Stimulated activated CD8-positive, alpha-beta memory T cell treated with anti-CD3 and anti-CD28 coated beads, Interleukin-12 subunit alpha, Interleukin-12 subunit beta, amount 100 ng/mL, for 24 hours (primary cell): Measurements from ENCODE around the gene SAMD3.
"Not testable (repeated sequence)": the region's sequence is repeated elsewhere in the genome, so short reads cannot be mapped to it uniquely, and the experiment has no call there.

Source experiments
- DNase-seq: peaks from one replicate; pipeline ENCODE4 v3.0.0-alpha.2; 2020; ENCODE audit errors: extremely low read depth

Gene SAMD3

DNA sequence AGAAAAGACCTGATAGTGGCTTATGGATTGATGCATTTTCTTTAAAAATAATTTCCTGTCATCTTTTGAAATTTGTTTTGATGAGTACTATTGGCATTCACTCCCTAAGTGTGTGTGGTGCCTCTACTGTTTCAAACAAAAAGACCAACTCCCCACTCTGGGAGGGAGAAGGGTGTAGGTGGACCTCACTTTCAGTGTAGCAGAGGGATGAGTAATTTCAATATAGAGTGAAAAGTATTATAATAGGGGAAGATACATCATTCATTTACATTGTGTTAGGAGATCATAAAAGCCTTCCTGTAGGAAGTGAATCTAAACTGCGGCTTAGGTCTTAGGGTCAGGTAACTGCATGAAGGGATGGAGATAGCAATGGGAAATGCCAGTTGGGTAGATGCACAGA is 46.4 kb downstream of the SAMD3 start:
- DNase-seq, result no peak

DNA sequence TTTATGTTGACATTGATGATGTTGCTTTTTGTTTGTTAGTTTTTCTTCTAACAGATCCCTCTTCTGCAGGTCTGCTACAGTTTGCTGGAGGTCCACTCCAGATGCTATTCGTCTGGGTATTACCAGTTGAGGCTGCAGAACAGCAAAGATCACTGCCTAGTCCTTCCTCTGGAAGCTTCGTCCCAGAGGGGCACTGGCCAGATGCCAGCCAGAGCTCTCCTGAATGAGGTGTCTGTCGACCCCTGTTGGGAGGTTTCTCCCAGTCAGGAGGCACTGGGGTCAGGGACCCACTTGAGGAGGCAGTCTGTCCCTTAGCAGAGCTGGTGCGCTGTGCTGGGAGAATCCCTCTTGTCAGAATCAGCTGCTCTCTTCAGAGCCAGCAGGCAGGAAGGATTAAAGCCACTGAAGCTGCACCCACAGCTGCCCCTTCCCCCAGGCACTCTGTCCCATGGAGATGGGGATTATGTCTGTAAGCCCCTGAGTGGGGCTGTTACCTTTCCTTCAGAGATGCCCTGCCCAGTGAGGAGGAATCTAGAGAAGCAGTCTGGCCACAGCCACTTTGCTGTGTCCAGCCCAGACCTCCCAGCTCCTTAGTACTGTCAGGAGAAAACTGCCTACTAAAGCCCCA is 49.3 kb downstream of the SAMD3 start:
- not testable (repeated sequence) for DNase-seq

DNA sequence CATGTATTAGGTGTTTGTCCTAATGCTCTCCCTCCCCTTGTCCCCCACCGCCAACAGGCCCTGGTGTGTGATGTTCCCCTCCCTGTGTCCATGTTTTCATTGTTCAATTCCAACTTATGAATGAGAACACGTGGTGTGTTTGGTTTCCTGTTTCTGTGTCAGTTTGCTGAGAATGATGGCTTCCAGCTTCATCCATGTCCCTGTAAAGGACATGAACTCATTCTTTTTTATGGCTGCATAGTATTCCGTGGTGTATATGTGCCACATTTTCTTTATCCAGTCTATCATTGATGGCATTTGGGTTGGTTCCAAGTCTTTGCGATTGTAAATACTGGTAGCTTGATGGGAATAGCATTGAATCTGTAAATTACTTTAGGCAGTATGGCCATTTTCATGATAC is 52.6 kb downstream of the SAMD3 start:
- not testable (repeated sequence) for DNase-seq

DNA sequence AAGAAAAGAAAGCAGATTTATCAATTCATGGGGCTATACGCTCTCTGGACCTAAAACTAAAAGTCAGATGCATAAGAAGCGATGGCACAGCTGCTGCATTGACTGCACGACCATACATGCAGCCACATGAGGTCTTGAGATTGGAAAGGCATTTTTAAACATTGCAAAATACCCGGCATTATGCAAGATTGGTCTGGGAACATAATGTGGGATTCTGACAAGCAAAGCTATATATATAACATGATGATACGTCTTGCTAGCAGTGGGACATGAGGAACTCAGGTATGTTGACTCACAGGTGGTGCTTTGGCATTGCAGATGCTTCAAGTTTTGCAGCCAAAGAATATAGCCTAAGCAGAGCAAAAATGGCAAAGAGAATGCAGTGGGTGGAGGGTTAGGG is 55.1 kb downstream of the SAMD3 start:
- no peak for DNase-seq

DNA sequence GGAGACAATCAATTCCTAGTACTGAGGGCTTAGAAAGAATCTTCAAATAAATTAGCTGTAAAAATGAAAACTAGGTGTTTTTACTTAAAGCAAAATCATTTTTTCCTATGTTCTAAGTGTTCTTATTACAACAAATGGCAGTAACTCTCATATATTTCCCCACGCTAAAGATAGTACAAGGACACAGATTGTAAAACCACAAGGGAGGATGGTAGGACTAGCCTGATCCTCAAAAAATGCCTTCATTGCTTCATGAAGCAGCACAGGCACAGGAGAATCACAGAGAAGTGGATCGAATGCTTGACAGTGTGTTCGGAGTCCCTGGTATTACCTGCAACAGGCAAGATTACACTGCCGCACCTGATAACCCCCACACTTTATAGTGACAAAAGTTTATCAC is 58.5 kb downstream of the SAMD3 start:
- DNase-seq, result no peak

DNA sequence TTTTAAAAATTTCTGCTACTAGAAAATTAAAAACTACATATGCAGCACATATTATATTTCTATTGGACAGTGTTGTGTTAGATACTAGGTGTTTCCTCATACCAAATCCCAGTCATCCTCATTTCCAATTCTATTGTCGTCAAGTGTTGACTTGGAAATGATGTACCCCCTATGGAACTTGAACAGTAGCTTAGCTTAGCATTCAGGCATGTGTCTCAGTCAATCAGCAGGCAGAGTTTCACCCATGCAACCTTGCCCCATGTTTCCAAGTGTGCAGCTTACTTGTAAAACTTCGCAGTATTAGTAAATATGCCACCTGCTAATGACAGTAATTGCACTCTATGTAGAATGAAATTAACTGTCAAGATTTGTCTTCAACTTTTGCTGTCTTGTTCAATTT is 59.5 kb downstream of the SAMD3 start:
- no peak for DNase-seq

DNA sequence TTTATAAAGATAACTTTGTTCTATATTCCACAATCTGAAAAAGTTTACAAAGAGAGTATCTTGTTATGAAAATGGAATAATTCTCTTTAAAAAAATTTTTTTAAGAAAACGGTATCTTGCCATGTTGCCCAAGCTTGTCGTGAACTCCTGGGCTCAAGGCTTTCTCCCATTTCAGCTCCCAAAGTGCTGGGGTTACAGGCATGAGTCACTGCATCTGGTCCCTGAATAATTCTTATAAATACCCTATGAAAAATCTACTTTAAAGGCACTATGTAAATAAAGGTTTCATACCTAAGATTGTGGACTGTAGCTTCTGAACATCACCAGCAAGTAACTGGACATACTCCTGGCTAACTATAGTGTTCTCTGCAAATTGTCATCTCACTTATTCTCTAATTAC is 60.3 kb downstream of the SAMD3 start:
- no peak for DNase-seq

DNA sequence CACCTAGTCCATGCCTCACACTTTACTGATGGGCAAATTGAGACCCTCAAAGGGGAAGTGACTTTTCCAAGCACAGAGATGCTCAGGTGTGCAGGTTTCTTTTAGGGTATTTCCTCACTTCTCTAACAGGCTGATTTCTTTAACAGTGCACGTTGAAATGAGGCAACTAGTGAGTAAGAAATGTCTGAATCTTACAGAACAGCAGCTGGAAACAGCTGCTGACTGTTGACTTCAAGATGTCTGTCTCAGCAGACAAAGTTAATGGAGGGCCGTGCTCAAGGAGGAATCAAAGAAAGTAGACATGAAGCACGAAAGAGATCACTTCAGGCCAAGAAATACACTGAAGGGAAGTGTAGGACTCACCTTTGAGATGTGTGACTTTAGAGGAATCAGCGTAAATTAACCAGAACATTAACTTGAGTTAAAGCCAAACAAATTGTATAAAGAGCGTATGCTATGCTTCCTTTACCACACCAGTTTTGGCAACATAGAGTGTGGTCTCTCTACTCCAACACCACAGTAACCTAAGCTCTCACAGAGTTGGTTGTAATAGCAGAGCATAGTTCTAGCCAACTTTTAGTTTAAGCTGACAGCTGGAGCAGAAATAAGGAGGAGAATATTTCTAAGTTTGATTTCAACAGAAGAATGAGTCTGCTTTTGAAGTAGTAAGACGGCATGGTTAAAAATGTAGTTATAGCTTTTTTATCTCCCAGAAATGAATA is 60.9 kb downstream of the SAMD3 start:
- no peak for DNase-seq

DNA sequence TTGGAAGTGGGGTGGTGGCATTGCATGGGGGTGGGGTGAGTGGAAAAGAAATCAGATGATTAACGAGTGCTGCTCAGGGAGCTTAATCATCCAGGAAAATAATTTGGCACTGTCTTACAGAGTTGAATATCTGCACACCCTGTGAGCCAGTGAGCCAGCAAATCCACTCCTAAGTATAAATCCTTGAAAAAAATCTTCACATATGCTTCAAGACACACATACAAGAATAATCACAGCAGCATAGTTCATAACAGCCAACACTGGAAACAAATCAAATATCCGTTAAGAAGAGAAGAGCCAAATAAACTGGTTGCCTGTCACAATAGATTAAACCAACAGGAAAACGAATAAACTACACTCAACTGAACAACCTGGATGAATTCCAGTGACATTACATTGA is 62.8 kb downstream of the SAMD3 start:
- no peak for DNase-seq

DNA sequence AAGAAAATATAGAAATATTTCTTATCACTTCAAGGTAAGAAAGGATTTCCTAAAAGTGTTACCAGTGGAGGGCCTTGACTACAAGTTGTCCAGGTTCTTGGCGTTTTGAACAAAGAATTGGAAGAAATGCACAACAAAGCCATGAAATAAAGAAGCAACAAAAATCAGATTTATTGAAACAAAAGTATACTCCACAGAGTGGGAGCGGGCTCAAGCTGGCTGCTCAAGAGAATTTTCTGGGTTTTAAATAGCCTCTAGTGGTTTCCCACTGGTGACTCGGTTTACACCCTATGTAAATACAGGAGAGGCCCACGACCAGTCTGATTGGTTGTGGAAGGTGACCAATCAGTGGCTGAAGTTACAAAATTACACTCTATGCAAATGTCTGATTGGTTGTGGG is 64.2 kb downstream of the SAMD3 start:
- DNase-seq, result no peak

DNA sequence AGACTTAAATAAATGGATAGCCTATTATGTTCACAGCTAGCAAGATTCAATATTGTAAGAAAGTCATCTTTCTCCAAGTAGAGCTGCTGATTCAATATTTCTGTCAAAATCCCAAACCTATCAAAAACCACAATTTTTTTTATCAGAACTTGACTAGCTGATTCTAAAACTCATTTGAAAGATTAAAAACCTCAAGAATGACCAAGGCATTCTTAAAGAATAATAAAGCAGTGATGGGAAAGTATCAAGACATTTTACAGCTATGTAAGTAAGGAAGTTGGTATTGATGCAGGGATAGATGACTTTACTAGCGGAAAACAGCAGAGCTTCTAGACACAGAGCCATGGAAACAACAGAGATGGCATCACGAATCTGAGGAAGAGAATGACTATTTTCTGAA is 64.7 kb downstream of the SAMD3 start:
- no peak for DNase-seq

DNA sequence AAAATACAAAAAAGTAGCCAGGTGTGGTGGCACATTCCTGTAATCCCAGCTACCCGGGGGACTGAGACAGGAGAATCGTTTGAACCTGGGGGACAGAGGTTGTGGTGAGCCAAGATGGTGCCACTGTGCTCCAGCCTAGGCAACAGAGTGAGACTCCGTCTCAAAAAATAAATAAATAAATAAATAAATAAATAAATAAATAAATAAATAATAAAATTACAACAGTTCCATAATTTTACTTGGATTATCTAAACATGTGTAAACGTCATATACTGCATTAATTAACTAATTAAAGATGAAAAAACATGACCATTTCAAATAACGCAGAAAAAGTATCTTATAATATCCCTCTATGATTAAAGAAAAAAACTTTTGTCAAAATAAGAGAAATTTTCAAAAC is 65.8 kb downstream of the SAMD3 start:
- no peak for DNase-seq

DNA sequence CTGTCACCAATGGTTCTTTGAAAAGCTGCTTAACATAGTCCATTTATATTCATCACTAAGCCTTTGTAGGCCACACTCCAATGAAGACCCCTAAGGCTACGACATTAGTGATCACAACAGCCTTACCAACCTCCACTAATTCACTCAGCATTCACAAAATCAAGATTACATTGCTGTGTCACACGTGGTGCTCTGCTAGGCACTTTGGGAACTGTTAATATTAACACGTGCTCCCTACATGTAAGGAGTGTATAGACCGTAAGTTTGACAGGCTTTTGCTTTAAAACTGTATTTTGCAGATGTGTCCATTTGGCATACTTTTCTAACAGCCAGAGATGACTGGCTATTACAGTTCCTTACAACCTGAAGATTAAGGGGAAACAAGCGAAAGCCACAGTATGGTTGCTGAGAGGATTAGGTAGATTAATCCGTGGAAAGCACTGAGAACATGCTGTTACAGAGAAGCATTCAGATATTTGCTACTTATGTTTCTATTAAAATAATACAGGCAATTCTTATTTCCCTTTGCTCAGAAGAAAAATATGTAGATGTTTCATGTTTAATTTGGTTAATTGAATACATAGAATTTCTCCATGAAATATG is 69.7 kb downstream of the SAMD3 start:
- DNase-seq, result no peak

DNA sequence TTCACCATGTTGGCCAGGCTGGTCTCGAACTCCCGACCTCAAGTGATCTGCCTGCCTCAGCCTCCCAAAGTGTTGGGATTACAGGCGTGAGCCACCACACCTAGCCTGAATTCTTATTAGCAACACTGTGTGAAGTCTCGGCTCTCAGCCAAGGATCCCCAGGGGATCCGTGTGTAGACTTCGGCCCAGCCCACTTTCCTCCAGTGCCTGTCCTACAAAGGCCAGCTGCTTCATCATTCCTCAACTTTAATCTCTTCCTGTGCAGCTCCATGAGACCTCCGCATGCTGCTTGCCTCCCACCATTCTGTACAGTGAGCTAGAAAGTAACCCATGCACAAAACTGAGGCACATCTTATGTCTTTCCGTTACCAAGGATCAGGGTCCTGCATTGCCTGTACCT is 71.8 kb downstream of the SAMD3 start:
- DNase-seq, result no peak

DNA sequence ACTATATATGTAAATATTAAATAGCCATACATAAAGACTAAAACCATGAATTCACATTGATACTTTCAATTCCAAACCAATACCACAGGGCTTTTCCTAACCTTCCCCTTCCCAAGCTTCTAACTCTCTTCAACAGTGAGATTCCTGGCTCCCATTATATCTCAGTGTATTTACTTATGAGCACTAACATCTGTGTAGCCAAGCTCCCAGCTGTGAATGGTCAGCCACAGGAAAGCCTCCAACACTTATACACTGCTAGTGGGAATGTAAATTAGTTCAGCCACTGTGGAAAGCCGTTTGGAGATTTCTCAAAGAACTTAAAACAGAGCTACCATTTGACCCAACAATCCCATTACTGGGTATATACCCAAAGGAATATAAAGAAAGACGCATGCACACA is 73.7 kb downstream of the SAMD3 start:
- DNase-seq, result not testable (repeated sequence)

DNA sequence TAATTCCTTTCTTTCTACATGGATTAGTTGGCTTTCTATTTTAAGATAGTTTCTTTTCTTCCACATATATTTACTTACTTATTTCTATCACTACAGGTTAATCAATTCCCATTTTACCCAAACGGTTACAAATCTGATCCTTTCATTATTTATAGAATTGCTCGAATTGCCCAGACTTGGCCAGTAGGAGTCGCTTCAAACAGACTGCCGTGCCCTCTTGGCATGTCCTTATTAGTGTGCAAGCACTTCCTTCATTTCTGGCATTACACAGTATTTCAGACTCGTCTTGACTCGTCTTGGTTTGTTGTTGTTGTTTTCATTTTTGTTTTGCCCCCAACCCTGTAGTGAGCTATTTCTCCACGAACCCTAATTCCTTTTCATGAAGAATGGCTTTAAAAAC is 74.6 kb downstream of the SAMD3 start:
- DNase-seq, result no peak

DNA sequence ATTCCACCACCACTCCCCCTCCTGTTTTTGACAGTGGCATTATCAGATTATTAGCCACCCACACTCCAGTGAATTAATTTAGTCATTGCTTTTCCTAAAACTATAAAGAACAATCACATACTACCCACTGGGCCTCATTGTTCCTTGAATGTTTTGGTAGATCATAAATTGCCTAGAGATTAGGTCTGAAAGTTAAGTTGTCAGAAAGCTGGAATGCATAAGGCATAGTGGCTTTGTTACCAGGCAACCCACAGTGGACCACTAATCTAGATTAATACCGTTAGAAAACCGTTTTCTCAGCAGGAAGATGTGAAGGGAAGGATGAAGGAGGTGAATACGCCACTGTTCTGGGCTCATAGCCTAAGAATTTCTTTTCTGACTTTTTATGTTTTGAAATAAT is 75.6 kb downstream of the SAMD3 start:
- DNase-seq, result no peak

DNA sequence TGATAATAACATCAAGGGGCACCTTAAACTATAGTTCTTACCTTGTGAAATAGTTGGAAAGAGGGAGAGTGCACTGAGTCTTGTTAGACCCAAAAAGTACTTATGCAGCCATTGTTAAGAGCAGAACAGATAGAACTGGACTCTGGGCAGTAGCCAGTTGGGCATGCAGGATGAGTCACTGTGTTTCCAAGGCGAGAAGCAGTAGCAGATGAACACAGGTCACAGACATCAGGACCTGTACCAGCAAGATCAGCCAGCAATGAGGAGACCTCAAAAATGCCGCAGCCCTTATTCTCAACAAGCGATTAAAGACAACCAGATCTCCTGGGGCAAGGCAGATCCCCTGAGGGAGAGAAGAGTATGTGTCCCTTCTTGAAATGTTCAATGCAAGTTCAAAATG is 79.0 kb downstream of the SAMD3 start:
- no peak for DNase-seq

DNA sequence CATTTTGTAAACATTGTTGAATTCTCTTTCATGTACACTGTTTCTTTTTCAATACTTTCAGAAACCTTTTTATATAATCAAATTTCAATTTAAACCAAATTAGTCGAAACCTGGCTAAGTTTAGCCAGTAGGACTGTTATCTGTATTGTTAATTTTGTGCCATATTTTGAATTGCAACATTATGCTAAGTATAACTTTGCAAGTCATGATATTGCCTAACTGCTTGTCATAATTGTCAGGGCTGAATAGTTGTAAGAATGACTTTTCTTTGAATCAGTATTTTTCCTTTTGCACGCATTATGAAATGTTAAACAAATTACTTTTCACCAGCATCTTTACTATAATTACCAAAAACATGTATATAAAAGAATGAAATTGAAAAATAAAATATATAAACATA is 82.7 kb downstream of the SAMD3 start:
- DNase-seq, result no peak

DNA sequence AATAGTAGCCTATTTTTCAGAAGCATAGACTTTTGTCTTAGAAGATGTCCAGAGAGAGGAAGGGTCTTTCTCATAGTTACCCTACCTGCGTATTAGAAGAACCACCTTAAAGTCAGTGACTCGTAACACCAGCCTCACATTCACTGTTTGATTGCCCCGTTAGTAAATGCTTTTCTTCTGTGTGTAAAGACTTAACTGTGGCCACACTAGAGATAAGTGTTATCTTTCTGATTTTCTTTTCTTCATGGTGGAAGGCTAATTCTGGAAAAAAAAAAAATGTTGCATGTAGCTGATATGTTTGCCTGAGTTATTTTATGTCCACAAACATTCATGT is 83.9 kb downstream of the SAMD3 start:
- DNase-seq, result no peak

DNA sequence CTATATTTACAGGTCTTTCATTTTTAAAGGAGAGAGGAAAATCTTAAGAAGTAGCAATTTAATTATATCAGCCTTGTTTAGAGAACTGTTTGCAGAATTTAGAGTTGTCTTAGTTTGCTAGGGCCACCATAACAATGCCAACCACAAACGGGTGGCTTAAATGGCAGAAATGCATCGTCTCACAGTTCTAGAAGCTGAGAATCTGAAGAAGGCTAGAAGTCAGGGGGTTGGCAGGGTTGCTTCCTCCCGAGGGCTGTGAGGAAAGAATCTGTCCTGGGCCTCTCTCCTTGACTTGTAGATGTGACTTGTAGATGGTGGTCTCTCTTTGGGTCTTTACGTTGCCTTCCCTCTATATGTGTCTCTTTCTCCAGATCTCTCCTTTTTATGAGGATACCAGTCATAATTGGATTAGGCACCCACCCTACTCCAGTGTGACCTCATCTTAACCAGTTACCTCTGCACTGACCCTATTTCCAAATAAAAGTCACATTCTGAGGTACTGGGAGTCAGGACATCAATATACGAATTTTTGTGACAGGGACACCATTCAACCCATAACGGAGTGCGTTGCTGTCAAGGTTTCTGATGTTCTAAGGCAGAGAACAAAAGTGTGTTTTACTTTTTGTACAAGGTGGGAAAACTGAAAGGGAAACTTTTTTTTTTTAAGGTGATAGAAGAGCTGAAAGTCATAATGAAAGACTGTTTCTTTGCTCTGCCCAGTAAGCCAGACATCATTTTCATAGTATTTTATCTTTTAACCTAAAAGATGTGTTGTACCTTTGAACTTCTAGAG is 84.4 kb downstream of the SAMD3 start:
- DNase-seq, result no peak

DNA sequence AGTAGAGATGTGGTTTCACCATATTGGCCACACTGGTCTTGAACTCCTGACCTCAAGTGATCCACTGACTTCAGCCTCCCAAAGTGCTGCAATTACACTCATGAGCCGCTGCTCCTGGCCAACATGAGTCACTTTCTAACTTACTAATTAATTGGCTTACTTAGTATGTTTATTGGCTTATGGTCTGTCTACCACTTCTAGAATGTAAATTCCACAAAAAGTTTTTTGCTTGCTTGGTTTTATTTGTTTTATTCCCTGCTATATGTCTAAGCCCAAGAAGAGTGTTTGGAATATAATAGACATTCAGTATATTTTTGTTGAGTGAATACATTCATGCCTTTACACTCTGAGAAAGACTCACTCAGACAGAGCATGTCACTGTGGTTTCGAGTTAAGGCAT is 86.0 kb downstream of the SAMD3 start:
- DNase-seq, result no peak

DNA sequence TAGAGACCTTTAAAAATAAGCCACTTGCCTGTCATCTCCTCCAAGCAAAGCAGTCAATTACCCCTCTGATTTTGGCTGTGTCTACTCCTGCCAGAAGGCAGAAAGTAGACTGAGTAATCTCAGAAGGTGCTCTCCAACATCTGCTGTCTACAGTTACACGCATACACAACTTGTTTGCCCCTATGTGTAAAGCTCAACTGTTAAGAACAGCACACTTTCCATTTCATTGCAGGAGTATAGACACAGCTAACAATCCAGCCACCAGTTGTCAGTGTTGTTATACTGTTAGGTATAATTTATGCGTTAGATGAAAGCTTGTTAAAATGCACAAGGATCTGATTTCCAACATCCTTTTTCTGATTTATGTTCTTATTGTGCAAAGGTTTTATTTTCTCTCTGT is 88.2 kb downstream of the SAMD3 start:
- DNase-seq, result no peak
